K562 (cell line): ENCODE measurements around the gene C1orf116. TPM values are rescaled to one million over a fixed set of nuclear protein-coding genes. Genes with fewer than 3 reads are reported as not detected.

Experiments used
- ADNP ChIP-seq: fragments of 200-800 bp; sonication (Bioruptor generic); IDR thresholded peaks from 2 replicates; pipeline ENCODE4 v1.6.1; 2016; ENCODE audit warnings: missing genetic modification characterization, missing compliant biosample characterization
- ATF4 ChIP-seq: fragments of 450-650 bp; formaldehyde crosslinking; IDR thresholded peaks from 2 replicates; pipeline ENCODE4 v1.4.0; 2022; ENCODE audit warnings: mild to moderate bottlenecking, moderate library complexity
- ATF7 ChIP-seq: fragments of 450-650 bp; IDR thresholded peaks from 2 replicates; pipeline ENCODE4 v1.7.1; 2014; ENCODE audit warnings: mild to moderate bottlenecking, moderate library complexity
- BRF1 ChIP-seq: IDR thresholded peaks from 3 replicates; pipeline ENCODE4 v1.6.1; 2011; ENCODE audit warnings: borderline replicate concordance, mild to moderate bottlenecking; ENCODE audit not compliant: insufficient read length; ENCODE audit errors: extremely low read depth
- CBX1 ChIP-seq: sonication (generic); IDR thresholded peaks from 2 replicates; pipeline ENCODE4 v1.6.1; 2016; ENCODE audit warnings: antibody characterized with exemption, low read depth, mild to moderate bottlenecking
- EGR1 ChIP-seq: fragments of 450-650 bp; conservative IDR thresholded peaks from 2 replicates; pipeline ENCODE4 v1.6.1; 2017; ENCODE audit warnings: mild to moderate bottlenecking
- ELK1 ChIP-seq: sonication (generic); formaldehyde crosslinking; IDR thresholded peaks from 2 replicates; pipeline ENCODE4 v1.8.1; 2022; ENCODE audit warnings: missing genetic modification reagents
- ERF ChIP-seq: fragments of 450-650 bp; formaldehyde crosslinking; IDR thresholded peaks from 2 replicates; pipeline ENCODE4 v1.4.0; 2020; ENCODE audit warnings: mild to moderate bottlenecking, mixed read lengths
- ESRRB ChIP-seq: fragments of 250-450 bp; sonication (Bioruptor Pico); IDR thresholded peaks from 2 replicates; pipeline ENCODE4 v1.5.0; 2020; ENCODE audit warnings: mild to moderate bottlenecking, moderate library complexity, borderline replicate concordance
- HDAC2 ChIP-seq: fragments of 450-650 bp; IDR thresholded peaks from 2 replicates; pipeline ENCODE4 v1.6.1; 2016; ENCODE audit warnings: mild to moderate bottlenecking
- KLF10 ChIP-seq: fragments of 250-450 bp; sonication (Bioruptor Pico); IDR thresholded peaks from 2 replicates; pipeline ENCODE4 v1.6.1; 2021; ENCODE audit warnings: matching md5 sums
- MBD2 ChIP-seq: sonication (generic); IDR thresholded peaks from 2 replicates; pipeline ENCODE4 v1.6.1; 2016; ENCODE audit warnings: low read depth, borderline replicate concordance
- MTA1 ChIP-seq: fragments of 450-650 bp; IDR thresholded peaks from 2 replicates; pipeline ENCODE4 v1.6.1; 2017; ENCODE audit warnings: borderline replicate concordance
- POLR2G ChIP-seq: fragments of 200-400 bp; formaldehyde crosslinking; IDR thresholded peaks from 2 replicates; pipeline ENCODE4 v1.6.1; 2017; ENCODE audit warnings: low read depth, mild to moderate bottlenecking, antibody characterized with exemption, low read length, moderate library complexity
- PRPF4 ChIP-seq: fragments of 200-400 bp; formaldehyde crosslinking; IDR thresholded peaks from one replicate; pipeline ENCODE4 v1.6.1; 2017; ENCODE audit warnings: low read length, low read depth, mild to moderate bottlenecking; ENCODE audit not compliant: insufficient read depth, poor library complexity, severe bottlenecking
- RBM25 ChIP-seq: fragments of 200-400 bp; formaldehyde crosslinking; IDR thresholded peaks from 2 replicates; pipeline ENCODE4 v1.6.1; 2018; ENCODE audit warnings: low read length, low read depth, moderate library complexity; ENCODE audit not compliant: severe bottlenecking
- SMARCB1 ChIP-seq: IDR thresholded peaks from 2 replicates; pipeline ENCODE4 v1.6.1; 2011; ENCODE audit warnings: improper control_type of control experiment, low read depth; ENCODE audit not compliant: insufficient read length
- SMARCE1 ChIP-seq: fragments of 450-650 bp; IDR thresholded peaks from 2 replicates; pipeline ENCODE4 v1.7.1; 2016; ENCODE audit warnings: mild to moderate bottlenecking
- SMC3 ChIP-seq: conservative IDR thresholded peaks from 2 replicates; pipeline ENCODE4 v1.6.1; 2011; ENCODE audit warnings: low read depth, low read length, improper control_type of control experiment; ENCODE audit not compliant: insufficient read depth
- SNAPC5 ChIP-seq: fragments of 250-450 bp; sonication (Bioruptor Pico); IDR thresholded peaks from 2 replicates; pipeline ENCODE4 v1.8.0; 2021; ENCODE audit warnings: moderate library complexity, mild to moderate bottlenecking, inconsistent platforms
- ZBTB17 ChIP-seq: fragments of 450-650 bp; formaldehyde crosslinking; IDR thresholded peaks from 2 replicates; pipeline ENCODE4 v1.4.0; 2020; ENCODE audit warnings: mild to moderate bottlenecking
- ZBTB7A ChIP-seq: IDR thresholded peaks from 2 replicates; pipeline ENCODE4 v1.6.1; 2011; ENCODE audit warnings: low read depth, mild to moderate bottlenecking, low read length, moderate library complexity, borderline replicate concordance; ENCODE audit not compliant: control insufficient read depth
- ZNF57 ChIP-seq: fragments of 450-650 bp; formaldehyde crosslinking; IDR thresholded peaks from 2 replicates; pipeline ENCODE4 v1.4.0; 2020; ENCODE audit warnings: mild to moderate bottlenecking, moderate library complexity
- ZNF589 ChIP-seq: fragments of 200-800 bp; sonication (Bioruptor generic); IDR thresholded peaks from 2 replicates; pipeline ENCODE4 v1.6.1; 2016; ENCODE audit warnings: low read depth, missing genetic modification characterization, missing compliant biosample characterization
- ZNF830 ChIP-seq: fragments of 250-450 bp; sonication (Bioruptor Pico); IDR thresholded peaks from 2 replicates; pipeline ENCODE4 v1.5.0; 2021; ENCODE audit warnings: mild to moderate bottlenecking
- polyA plus RNA-seq, 8 experiments: library from polyadenylated mRNA; depleted of rRNA in 4 of 8; stranded (reverse) in 5 of 8; unstranded in 3 of 8; fragments of >200 nt; fragmentation: Nextera tagmentation in 2 of 8; fragmentation: Illumina TruSeq in 1 of 8; extraction: Ambion mirVana in 2 of 8; extraction: Trizol in 1 of 8; gene quantifications; 2 replicates each; pipeline versions ENCODE4 v1.2.1 to v1.2.3, GENCODE V29; 2011 to 2014; ENCODE audit warnings: inconsistent platforms in 1 of 8, missing spikeins in 1 of 8
- total RNA-seq, 7 experiments: library from RNA; depleted of rRNA in 6 of 7; stranded (reverse); fragments of >200 nt in 6 of 7; fragmentation: Illumina TruSeq in 2 of 7; extraction: Trizol in 2 of 7; gene quantifications; 2 replicates each; pipeline versions ENCODE4 v1.2.1 to v1.2.3, GENCODE V29; 2011 to 2021; ENCODE audit warnings: low replicate concordance in 1 of 7

The C1orf116 gene
- total and polyA plus RNA-seq, 9 of the 15 experiments (the other 6 are each of a cell fraction or from before 2014, with no cell fraction given) = 0.62 to 3.0 (median 0.95) TPM

- TF ChIP-seq SMARCE1 = peak; percentile 93
- peak; percentile 47; the same call in 1 of the 2 replicates for TF ChIP-seq ERF (CRISPR knock-in tag)
- TF ChIP-seq ESRRB (CRISPR knock-in tag) = no peak
- peak; percentile 28; the same call in 1 of the 2 replicates for TF ChIP-seq EGR1
- TF ChIP-seq ADNP = no peak
- TF ChIP-seq ATF4 = peak; percentile 80
- TF ChIP-seq ELK1 (CRISPR knock-in tag) = no peak
- TF ChIP-seq ZNF589 (CRISPR knock-in tag) = peak; percentile 90
- no peak for TF ChIP-seq KLF10 (CRISPR knock-in tag)
- peak; percentile 85 for TF ChIP-seq MBD2
- no peak for TF ChIP-seq CBX1
- TF ChIP-seq MTA1 = peak; percentile 73
- TF ChIP-seq ZNF57 (CRISPR knock-in tag) = no peak
- no peak for TF ChIP-seq ZBTB7A
- TF ChIP-seq ZNF830 (CRISPR knock-in tag) = no peak
- no peak for TF ChIP-seq RBM25
- TF ChIP-seq ZBTB17 = 0 out of 2 replicates have a peak, but pooled peaks have one; percentile 55
- 0 out of 2 replicates have a peak, but pooled peaks have one; percentile 57 for TF ChIP-seq ATF7
- no peak for TF ChIP-seq POLR2G
- TF ChIP-seq BRF1 = no peak
- peak; percentile 94 for TF ChIP-seq HDAC2
- TF ChIP-seq SNAPC5 (CRISPR knock-in tag) = no peak
- TF ChIP-seq SMARCB1 = peak; percentile 94
- TF ChIP-seq PRPF4 = no peak
- TF ChIP-seq SMC3 = no peak
Measured at GRCh38 chr1:207021139-207021861, 11.3 kb downstream of the C1orf116 start (continued).
